Neural crest cell (in vitro differentiated cells): ENCODE results near the gene GCK. TPM values are rescaled to one million over a fixed set of nuclear protein-coding genes. Genes with fewer than 3 reads are reported as not detected.

Source experiments
- DNase-seq: peaks from one replicate; pipeline ENCODE4 v3.0.0; 2021; ENCODE audit warnings: low read depth, mixed read lengths, low spot score
- H3K27ac Mint-ChIP-seq: one replicate; pipeline ENCODE4 v1.8.0; 2021; ENCODE audit warnings: mild to moderate bottlenecking, mixed read lengths; ENCODE audit not compliant: unreplicated experiment
- H3K27me3 Mint-ChIP-seq: 2 replicates; pipeline ENCODE4 v1.8.0; 2021; ENCODE audit warnings: low read depth, mild to moderate bottlenecking, mixed read lengths
- H3K36me3 Mint-ChIP-seq: 2 replicates; pipeline ENCODE4 v1.8.0; 2021; ENCODE audit warnings: low read depth, mild to moderate bottlenecking, mixed read lengths
- H3K4me1 Mint-ChIP-seq: 2 replicates; pipeline ENCODE4 v1.8.0; 2021; ENCODE audit warnings: mixed read lengths
- H3K4me3 Mint-ChIP-seq: one replicate; pipeline ENCODE4 v1.8.0; 2021; ENCODE audit warnings: mild to moderate bottlenecking, mixed read lengths
- H3K9me3 Mint-ChIP-seq: 2 replicates; pipeline ENCODE4 v1.8.0; 2021; ENCODE audit warnings: mixed read lengths
- CTCF ChIP-seq: fragments of 200-600 bp; sonication (generic); conservative IDR thresholded peaks from 2 replicates; pipeline ENCODE4 v1.5.0; 2021; ENCODE audit warnings: antibody characterized with exemption, mild to moderate bottlenecking
- total RNA-seq: library from RNA; stranded (reverse); gene quantifications from 2 replicates; pipeline ENCODE4 v1.2.1, GENCODE V29; 2021

GCK gene
- total RNA-seq, 1 donor from 2014 or later, result 0.42 TPM

- Mint-ChIP-seq H3K4me1 (peaks cover under 1% of the 10 kb centered on the region), H3K27ac (no peak overlapping the region), H3K4me3 (no peak overlapping the region), H3K36me3 (no peaks in the 10 kb centered on the region), H3K9me3 (no peaks in the 10 kb centered on the region), H3K27me3 (peaks cover 32% of the 10 kb centered on the region)
- TF ChIP-seq CTCF, result no peak
- no peak for DNase-seq
Measured at GRCh38 chr7:44142028-44142427, 47.2 kb downstream of the GCK start.

GRCh38 chr7:44141221-44141850, 47.9 kb downstream of the GCK start, which contains the start of gene MYL7:
Gene MYL7 (minus strand): TSS chr7:44141332. CDS start chr7:44141305, 27 bp downstream.
- H3K27me3 Mint-ChIP-seq, result peaks cover 25% of the 10 kb centered on the region
- H3K27ac Mint-ChIP-seq, result no peak within 1 kb of the TSS
- DNase-seq, result no peak
- TF ChIP-seq CTCF, result no peak
- no peak within 1 kb of the TSS for H3K4me3 Mint-ChIP-seq
- no peaks in the 10 kb centered on the region for H3K36me3 Mint-ChIP-seq
- no peaks in the 10 kb centered on the region for H3K9me3 Mint-ChIP-seq
- H3K4me1 Mint-ChIP-seq, result no peaks in the 10 kb centered on the region

- no peak for TF ChIP-seq CTCF
- no peak for DNase-seq
- Mint-ChIP-seq H3K36me3 (no peaks in the 10 kb centered on the region), H3K27ac (no peak overlapping the region), H3K4me1 (no peaks in the 10 kb centered on the region), H3K9me3 (no peaks in the 10 kb centered on the region), H3K4me3 (no peak overlapping the region), H3K27me3 (peaks cover 20% of the 10 kb centered on the region)
Measured at GRCh38 chr7:44140341-44140740, 48.9 kb downstream of the GCK start.

GRCh38 chr7:44139311-44140010, 49.8 kb downstream of the GCK start:
- Mint-ChIP-seq H3K4me1 (no peaks in the 10 kb centered on the region), H3K36me3 (no peaks in the 10 kb centered on the region), H3K27ac (no peak overlapping the region), H3K27me3 (peaks cover 12% of the 10 kb centered on the region), H3K4me3 (no peak overlapping the region), H3K9me3 (no peaks in the 10 kb centered on the region)
- no peak for TF ChIP-seq CTCF
- no peak for DNase-seq

GRCh38 chr7:44138698-44139097, 50.5 kb downstream of the GCK start:
- no peak for TF ChIP-seq CTCF
- Mint-ChIP-seq H3K27me3 (peaks cover 5% of the 10 kb centered on the region), H3K27ac (no peak overlapping the region), H3K4me3 (no peak overlapping the region), H3K9me3 (no peaks in the 10 kb centered on the region), H3K4me1 (no peaks in the 10 kb centered on the region), H3K36me3 (no peaks in the 10 kb centered on the region)
- DNase-seq, result no peak
